Measurements from ENCODE around the gene TUBE1.
A peak's percentile ranks its signal among the peaks of the same experiment; 100 is the strongest.
"Not testable (repeated sequence)": the region's sequence is repeated elsewhere in the genome, so short reads cannot be mapped to it uniquely, and the experiment has no call there.

The TUBE1 gene

DNA sequence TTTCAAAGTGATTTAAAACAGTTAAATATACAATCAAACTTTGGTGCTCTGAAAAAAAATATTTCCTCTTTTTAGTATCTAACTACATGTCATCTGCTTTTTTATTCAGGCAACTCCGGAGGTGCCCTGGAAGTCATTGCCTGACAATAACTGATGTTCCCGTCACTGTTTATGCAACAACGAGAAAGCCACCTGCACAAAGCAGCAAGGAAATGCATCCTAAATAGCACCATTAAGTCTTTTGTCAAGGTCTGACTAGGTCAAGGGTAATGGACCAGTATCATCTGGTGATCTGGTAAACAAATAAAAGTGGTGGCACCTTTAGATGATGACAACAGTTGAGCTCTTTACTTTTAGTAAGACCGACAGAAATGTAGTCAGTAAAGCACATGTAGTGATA lies 13.3 kb upstream of the TUBE1 start:
- TF ChIP-seq POLR2A (IDR thresholded peaks at IDR 0.05; ENCODE audit: low read length) (no peak), GATA1 (IDR thresholded peaks at IDR 0.05; ENCODE audit: low read depth, low read length) (no peak)

DNA sequence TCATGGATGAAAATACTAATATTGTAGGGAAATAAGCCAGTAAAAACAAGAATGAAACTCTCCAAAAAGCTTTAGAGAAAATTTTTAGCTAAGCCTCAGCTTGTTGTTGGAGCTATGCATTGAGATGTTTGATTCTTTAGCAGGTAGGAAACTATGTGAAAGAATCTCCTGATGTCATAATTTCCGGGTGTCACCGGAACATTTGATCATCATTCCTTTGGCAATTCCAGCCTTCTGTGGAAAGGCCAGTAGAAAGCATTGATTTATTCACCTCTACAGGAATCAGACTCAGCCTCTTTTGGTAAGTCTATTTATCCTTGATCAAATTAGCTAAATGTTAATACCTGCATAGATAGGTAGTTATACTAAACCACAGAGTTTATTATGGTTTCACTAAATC lies 9.6 kb upstream of the TUBE1 start:
- TF ChIP-seq POLR2A (IDR thresholded peaks at IDR 0.05; ENCODE audit: low read length), result no peak
- no peak for TF ChIP-seq GATA1 (IDR thresholded peaks at IDR 0.05; ENCODE audit: low read depth, low read length)

More for the DNA sequence above, 13.3 kb upstream of the TUBE1 start:
- no peak for DNase-seq

DNA sequence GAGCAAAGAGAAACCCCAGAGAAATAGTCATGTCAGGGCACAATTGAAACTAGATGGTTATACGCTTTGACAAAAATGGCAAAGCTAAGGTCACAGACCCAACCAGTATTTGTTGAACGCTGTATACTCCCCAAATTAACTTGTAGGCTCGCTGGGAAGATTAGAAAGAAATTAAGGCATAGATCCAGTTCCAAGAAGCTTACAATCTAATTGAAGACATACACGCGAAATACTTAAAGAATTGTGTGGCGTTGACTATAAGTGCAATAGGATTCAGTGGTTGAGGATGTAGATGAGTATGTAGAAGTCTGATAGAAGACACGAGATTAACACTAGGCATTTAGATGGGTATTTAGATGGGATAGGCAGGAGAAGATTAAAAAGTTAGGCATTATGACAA lies 634 bp upstream of the TUBE1 start:
- DNase-seq, result peak in 1 of 2 experiments; percentile 43
- TF ChIP-seq POLR2A (IDR thresholded peaks at IDR 0.05; ENCODE audit: low read length) (no peak), GATA1 (IDR thresholded peaks at IDR 0.05; ENCODE audit: low read depth, low read length) (no peak)

More for the DNA sequence above, 9.6 kb upstream of the TUBE1 start:
- no peak for DNase-seq

DNA sequence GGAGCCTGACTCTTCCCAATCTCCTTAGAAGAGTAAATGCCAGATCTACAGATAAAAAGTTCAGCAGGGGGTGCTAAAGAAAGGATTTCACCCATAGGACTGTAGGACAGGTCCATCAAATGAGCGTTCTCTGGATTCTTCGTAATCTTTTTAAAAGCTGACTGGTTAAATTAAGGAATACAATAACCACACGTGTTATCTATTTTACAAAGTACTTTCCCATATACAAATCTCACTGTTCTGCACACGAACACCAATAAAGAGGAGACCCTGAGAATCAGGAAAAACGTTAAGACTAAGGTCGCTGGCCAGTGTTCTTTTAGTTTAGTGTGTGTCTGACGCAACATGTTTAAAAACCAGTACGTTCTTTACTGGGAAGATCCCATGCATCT lies 542 bp downstream of the TUBE1 start:
- TF ChIP-seq POLR2A (IDR thresholded peaks at IDR 0.05; ENCODE audit: low read length) (no peak), GATA1 (IDR thresholded peaks at IDR 0.05; ENCODE audit: low read depth, low read length) (no peak)
- DNase-seq, result peak; percentile 54 to 63

DNA sequence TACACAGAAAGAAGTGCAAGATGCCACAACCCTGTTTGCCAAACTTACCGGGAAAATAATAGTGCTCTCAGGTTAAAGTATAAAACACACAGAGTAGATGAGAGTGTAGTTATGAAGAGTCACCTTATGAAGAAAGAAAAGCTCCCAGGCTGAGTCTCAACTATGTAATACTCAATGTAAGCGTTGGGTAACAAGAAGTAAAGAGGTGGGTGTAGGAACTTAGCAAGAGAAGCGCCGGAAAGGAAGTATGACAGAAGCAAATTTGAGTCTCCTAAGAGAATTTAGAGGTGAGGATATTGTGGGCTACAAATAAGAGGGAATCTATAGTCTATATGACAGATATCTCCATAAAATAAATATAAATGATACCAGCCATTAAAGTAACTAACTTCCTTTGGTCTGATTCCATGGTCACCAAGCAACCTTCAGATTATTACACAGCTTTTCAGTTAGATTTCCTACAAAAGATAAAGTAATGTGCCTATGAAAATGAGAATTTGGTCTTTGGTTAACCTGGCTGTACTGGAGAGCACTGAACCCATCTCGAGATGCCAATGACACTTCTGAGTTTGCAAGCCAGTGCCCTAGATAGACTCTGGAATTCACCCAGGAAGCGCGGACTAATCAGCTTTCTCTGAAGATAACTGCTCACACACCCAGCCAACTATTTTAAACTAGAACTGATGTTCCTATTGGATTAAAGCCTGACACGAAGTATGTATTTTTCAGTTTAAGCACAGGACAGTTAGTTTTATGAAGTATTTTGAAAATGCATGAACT lies 1.8 kb downstream of the TUBE1 start:
- peak; percentile 4 to 11 for DNase-seq
- TF ChIP-seq GATA1 (IDR thresholded peaks at IDR 0.05; ENCODE audit: low read depth, low read length) (no peak), POLR2A (IDR thresholded peaks at IDR 0.05; ENCODE audit: low read length) (no peak)

DNA sequence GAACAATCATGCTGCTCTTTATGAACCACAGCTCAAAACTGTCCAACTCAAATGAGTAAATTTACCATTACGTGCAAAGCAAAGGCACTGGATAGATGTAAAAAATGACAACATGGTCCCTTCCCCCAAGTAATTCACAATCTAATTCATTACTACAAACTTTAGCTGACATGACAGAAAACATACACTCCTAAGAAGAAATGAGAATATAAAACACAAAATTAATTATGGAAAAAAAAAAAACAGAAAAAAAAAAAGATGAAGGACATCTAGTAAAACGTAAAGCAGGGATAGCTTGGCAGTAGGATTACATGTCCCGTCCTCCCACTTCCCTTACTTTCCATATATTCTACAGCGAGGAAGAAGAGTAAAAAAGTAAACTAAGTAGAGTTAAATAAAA lies 5.7 kb downstream of the TUBE1 start:
- DNase-seq, result no peak
- TF ChIP-seq GATA1 (IDR thresholded peaks at IDR 0.05; ENCODE audit: low read depth, low read length) (no peak), POLR2A (IDR thresholded peaks at IDR 0.05; ENCODE audit: low read length) (no peak)

DNA sequence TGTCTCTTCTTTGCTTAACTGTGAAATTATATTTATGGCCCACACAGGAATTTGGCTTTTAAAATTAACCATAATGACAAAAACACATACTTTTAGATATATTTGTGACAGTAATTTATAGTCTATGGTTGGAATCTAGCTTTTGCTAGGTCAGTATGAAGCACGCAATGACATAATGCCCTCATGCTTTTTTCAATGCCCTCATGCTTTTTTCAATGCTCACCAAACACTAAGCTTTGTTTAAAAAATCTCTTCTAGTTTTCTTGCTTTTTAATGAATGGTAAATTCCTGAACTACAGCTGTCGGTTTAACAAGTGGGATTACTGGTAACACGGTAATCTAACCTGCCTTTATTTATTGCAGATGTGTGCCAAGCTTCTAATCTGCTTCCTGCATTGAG lies 20.7 kb downstream of the TUBE1 start:
- DNase-seq, result no peak
- no peak for TF ChIP-seq POLR2A (IDR thresholded peaks at IDR 0.05; ENCODE audit: low read length)
- TF ChIP-seq GATA1 (IDR thresholded peaks at IDR 0.05; ENCODE audit: low read depth, low read length), result no peak

DNA sequence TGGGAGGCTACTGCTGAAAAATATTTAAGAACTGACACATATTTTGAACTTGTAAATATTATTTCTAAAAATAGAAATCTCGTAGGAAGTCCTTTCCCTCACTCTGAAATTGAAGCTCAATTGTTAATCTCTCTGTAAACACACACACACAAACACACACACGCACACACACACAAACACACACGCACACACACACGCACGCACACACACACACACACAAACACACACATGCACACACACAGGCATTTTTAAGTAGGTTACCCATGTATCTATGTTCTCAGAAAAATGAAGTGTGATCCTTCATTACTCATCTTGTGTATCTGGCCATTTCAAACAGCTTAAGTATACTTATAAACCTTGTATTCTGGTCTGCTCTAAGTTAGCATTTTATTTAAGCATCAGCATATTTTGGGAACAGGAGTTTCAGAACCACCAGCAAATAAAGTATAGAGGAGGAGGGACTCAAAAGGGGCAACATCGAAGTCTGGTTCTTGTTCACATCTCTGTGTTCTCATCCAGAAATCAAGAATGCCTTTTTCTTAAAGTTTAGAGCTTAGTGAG lies 21.8 kb downstream of the TUBE1 start:
- DNase-seq, result no peak

DNA sequence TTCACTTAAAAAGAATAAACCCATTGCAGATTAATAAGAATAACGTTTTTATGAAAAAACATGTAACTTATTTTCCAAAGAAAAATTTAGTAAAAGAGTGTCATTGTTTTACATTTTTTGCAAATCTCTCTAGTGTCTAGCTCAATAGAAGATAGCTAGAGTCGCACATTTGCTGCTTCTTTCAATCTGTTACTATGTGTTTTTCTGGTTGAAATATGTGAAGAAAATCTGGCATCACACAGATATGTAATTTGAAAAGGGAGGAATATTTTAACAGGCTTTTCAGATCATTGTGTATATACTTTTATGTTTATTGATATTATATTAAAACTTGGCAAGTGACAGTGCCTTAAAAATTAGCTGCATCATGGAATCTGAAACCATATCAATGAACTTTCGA lies 24.3 kb downstream of the TUBE1 start:
- no peak for TF ChIP-seq POLR2A (IDR thresholded peaks at IDR 0.05; ENCODE audit: low read length)
- TF ChIP-seq GATA1 (IDR thresholded peaks at IDR 0.05; ENCODE audit: low read depth, low read length), result no peak

More for the DNA sequence above, 21.8 kb downstream of the TUBE1 start:
- no peak for TF ChIP-seq POLR2A (IDR thresholded peaks at IDR 0.05; ENCODE audit: low read length)
- TF ChIP-seq GATA1 (IDR thresholded peaks at IDR 0.05; ENCODE audit: low read depth, low read length), result no peak

DNA sequence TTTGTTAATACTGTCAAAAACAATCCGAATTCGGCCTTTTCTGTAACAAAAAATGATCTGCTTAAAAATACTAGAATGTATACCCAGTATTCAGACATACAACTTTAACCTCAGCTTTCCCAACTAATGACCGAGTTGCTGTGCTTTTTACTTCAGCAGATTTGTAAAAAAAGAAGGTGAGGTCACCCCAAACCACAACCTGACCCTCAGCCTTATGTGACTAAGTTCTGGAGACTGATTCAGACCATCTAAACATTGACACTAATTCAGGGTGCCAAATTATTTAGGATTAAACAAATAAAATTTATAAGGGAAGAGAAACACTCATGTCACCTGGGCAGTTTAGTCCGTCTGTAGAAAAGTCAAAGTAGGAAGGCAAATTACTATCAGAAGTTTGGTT lies 25.7 kb downstream of the TUBE1 start:
- DNase-seq, result no peak
- TF ChIP-seq GATA1 (IDR thresholded peaks at IDR 0.05; ENCODE audit: low read depth, low read length), result no peak
- TF ChIP-seq POLR2A (IDR thresholded peaks at IDR 0.05; ENCODE audit: low read length), result no peak

More for the DNA sequence above, 24.3 kb downstream of the TUBE1 start:
- no peak for DNase-seq

DNA sequence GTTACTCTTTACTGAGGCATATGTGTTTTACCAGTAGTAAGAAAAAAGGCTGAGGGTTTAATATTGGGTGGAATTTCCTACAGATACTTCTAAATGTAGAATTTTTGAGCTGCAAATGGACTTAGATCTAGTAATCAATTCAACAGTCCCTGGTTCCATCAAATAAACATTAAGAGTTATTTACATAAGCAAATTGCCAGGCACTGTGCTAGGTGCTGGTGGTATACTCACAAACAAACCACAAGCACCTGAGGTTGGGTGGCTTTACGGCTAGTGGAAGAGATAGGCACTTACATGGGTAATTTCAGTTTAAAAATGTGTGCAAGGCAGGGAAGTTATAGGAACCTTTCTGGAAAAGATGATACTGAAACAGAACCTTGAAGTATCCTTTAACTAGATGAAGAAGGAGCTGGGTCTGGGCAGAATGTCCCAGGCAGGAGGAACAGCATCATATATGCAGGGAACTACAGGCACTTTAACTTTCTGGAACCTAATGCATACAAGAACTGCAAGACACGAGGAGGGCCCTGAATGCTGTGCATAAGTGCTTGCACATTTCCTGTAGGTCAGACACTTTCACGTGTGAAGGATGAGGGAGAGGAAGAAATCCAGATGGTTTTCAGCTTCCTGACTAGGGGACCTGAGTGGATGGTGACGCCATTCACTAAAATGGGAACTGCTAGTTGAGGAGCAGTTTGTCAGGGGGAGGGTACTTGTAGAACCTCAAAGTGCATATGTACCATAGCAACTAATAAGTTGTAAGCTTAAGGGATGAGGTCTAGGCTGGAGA lies 28.8 kb downstream of the TUBE1 start:
- TF ChIP-seq GATA1 (IDR thresholded peaks at IDR 0.05; ENCODE audit: low read depth, low read length), result no peak
- TF ChIP-seq POLR2A (IDR thresholded peaks at IDR 0.05; ENCODE audit: low read length), result no peak
- no peak for DNase-seq

DNA sequence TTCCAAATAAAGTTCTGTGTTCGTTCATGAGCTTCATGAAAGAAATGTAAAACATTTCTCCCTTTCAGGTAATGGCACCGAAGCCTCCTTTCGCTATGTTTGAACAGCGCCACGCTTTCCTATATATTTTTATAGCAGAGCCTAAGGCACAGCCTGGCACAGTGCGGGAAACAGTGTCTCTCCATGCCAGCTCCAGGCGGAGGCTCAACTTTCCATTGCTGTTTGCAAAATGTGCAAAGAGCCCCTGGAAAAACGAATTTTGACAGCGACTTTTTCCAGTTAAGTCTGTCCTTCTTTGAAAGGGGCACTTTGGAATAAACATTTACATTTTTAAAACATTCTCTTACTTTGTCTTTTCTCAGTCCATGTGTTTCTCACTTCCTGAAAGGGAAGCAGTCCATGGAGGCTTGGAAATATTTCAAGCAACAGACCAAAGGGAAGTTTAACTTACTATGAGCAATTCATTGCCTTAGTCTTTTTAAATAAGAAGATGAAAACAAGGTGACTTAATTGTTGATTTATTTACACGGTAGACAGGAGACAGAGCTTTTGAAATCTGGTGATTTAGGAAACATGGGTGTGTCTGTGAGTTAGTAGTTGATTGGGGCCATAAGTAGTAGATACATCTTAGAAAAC lies 32.6 kb downstream of the TUBE1 start:
- TF ChIP-seq POLR2A (IDR thresholded peaks at IDR 0.05; ENCODE audit: low read length) (no peak), GATA1 (IDR thresholded peaks at IDR 0.05; ENCODE audit: low read depth, low read length) (no peak)
- no peak for DNase-seq

DNA sequence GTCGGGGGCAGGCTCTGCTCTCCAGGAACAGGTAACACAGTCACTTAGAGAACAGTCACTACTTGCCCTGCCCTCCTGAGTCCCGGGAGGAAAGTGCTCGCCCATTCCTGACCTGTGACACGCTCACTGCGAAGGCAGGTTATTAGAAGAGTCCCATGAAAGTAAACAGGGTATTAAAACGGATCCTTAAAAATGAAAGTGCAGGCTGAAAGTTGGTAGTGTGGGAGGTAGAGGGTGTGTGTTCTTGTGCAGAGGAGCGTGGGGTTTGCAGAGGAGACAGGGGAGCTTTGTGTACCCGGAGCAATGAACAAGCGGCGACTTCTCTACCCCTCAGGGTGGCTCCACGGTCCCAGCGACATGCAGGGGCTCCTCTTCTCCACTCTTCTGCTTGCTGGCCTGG lies 33.3 kb downstream of the TUBE1 start, which contains the start of gene CCN6:
Gene CCN6, plus strand, starts transcription at position 104 of the 400 bp plus-strand sequence. Its CDS starts 254 bp downstream, at position 358.
- TF ChIP-seq POLR2A (IDR thresholded peaks at IDR 0.05; ENCODE audit: low read length), result no peak
- TF ChIP-seq GATA1 (IDR thresholded peaks at IDR 0.05; ENCODE audit: low read depth, low read length), result no peak
- DNase-seq, result no peak

DNA sequence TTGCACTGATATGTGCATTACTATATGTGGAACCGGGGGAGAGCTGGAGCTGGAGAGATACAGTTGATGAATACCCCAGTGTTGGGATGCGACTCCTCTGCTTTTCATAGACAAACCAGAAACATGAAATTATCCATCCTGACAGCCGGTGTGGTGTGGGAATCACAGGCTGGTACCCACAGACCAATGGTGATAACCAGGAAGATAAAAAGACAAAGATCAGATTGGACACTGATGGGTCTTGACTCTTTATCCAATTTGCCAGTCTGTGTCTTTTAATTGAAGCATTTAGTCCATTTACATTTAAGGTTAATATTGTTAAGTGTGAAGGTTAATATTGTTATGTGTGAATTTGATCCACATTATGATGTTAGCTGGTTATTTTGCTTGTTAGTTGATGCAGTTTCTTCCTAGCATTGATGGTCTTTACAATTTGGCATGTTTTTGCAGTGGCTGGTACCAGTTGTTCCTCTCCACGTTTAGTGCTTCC lies 36.0 kb downstream of the TUBE1 start:
- DNase-seq, result not testable (repeated sequence)

Measured in erythroblast (primary cell).